Measurements from ENCODE around the gene TRIM41.

Gene TRIM41

GRCh38 chr5:181233801-181234454, 10.8 kb downstream of the TRIM41 start:
- DNase-seq, result no peak

GRCh38 chr5:181234455-181235306, 11.6 kb downstream of the TRIM41 start:
- no peak for DNase-seq

- DNase-seq, result no peak
Measured at GRCh38 chr5:181235323-181235688, 12.2 kb downstream of the TRIM41 start.

- DNase-seq, result no peak
Measured at GRCh38 chr5:181235689-181236366, 12.7 kb downstream of the TRIM41 start.

GRCh38 chr5:181236471-181236870, 13.4 kb downstream of the TRIM41 start:
- DNase-seq, result no peak

- no peak for DNase-seq
Measured at GRCh38 chr5:181236954-181237641, 14.0 kb downstream of the TRIM41 start.

- no peak for DNase-seq
Measured at GRCh38 chr5:181237729-181238385, 14.8 kb downstream of the TRIM41 start.

- DNase-seq, result no peak
Measured at GRCh38 chr5:181239062-181239663, 16.1 kb downstream of the TRIM41 start.

GRCh38 chr5:181241393-181241975, 18.4 kb downstream of the TRIM41 start:
- no peak for DNase-seq

- DNase-seq, result no peak
Measured at GRCh38 chr5:181242031-181242451, 19.0 kb downstream of the TRIM41 start.

GRCh38 chr5:181243018-181243563, 20.0 kb downstream of the TRIM41 start:
- no peak for DNase-seq

- DNase-seq, result peak; percentile 95
Measured at GRCh38 chr5:181243564-181244343, 20.7 kb downstream of the TRIM41 start, which contains the start of gene RACK1. Gene RACK1 (minus strand): TSS chr5:181243906. CDS start chr5:181243800, 106 bp downstream.

GRCh38 chr5:181245427-181246275, 22.6 kb downstream of the TRIM41 start:
- DNase-seq, result no peak

- DNase-seq, result peak; percentile 95
Measured at GRCh38 chr5:181246276-181247049, 23.4 kb downstream of the TRIM41 start.

- DNase-seq, result no peak
Measured at GRCh38 chr5:181248277-181248676, 25.2 kb downstream of the TRIM41 start.

- DNase-seq, result no peak
Measured at GRCh38 chr5:181255276-181255675, 32.2 kb downstream of the TRIM41 start.

- DNase-seq, result no peak
Measured at GRCh38 chr5:181255836-181256578, 32.9 kb downstream of the TRIM41 start.

- no peak for DNase-seq
Measured at GRCh38 chr5:181258576-181258975, 35.5 kb downstream of the TRIM41 start.
